HCEC 1CT (cell line): ENCODE measurements around the gene SHOC2.

Source experiments
- DNase-seq: peaks from one replicate; pipeline ENCODE4 v3.0.0-alpha.2; 2017

SHOC2 gene

GRCh38 chr10:110947061-110947595, 27.7 kb downstream of the SHOC2 start:
- DNase-seq: peak; percentile 37

- no peak for DNase-seq
These were observed 32.0 kb downstream of the SHOC2 start for GRCh38 chr10:110951381-110951780.

GRCh38 chr10:110957606-110958005, 38.2 kb downstream of the SHOC2 start:
- no peak for DNase-seq

GRCh38 chr10:110959379-110960332, 40.3 kb downstream of the SHOC2 start:
- DNase-seq: no peak

GRCh38 chr10:110960333-110960712, 40.9 kb downstream of the SHOC2 start:
- DNase-seq: no peak

- DNase-seq: no peak
These were observed 43.0 kb downstream of the SHOC2 start for GRCh38 chr10:110962443-110962842.

- DNase-seq: no peak
These were observed 43.8 kb downstream of the SHOC2 start for GRCh38 chr10:110963162-110963561.

- no peak for DNase-seq
These were observed 45.3 kb downstream of the SHOC2 start for GRCh38 chr10:110964681-110965080.

GRCh38 chr10:110965216-110965615, 45.8 kb downstream of the SHOC2 start:
- no peak for DNase-seq

- peak; percentile 48 for DNase-seq
These were observed 46.7 kb downstream of the SHOC2 start for GRCh38 chr10:110966146-110966545.

GRCh38 chr10:110967009-110967630, 47.7 kb downstream of the SHOC2 start:
- DNase-seq: no peak

GRCh38 chr10:110967645-110968044, 48.2 kb downstream of the SHOC2 start:
- DNase-seq: no peak

- no peak for DNase-seq
These were observed 49.8 kb downstream of the SHOC2 start for GRCh38 chr10:110969183-110969582.

GRCh38 chr10:110971638-110972037, 52.2 kb downstream of the SHOC2 start:
- no peak for DNase-seq

GRCh38 chr10:110972231-110973134, 53.1 kb downstream of the SHOC2 start:
- no peak for DNase-seq

GRCh38 chr10:110973400-110973799, 54.0 kb downstream of the SHOC2 start:
- no peak for DNase-seq

GRCh38 chr10:110976577-110976976, 57.2 kb downstream of the SHOC2 start:
- no peak for DNase-seq

GRCh38 chr10:110977662-110978061, 58.3 kb downstream of the SHOC2 start:
- peak; percentile 41 for DNase-seq

GRCh38 chr10:110978204-110978603, 58.8 kb downstream of the SHOC2 start:
- peak; percentile 41 for DNase-seq

- no peak for DNase-seq
These were observed 60.2 kb downstream of the SHOC2 start for GRCh38 chr10:110979611-110980010.

GRCh38 chr10:110980807-110981206, 61.4 kb downstream of the SHOC2 start:
- DNase-seq: no peak

GRCh38 chr10:110983466-110983865, 64.1 kb downstream of the SHOC2 start:
- DNase-seq: no peak
